Measurements from ENCODE around the gene GSN.
"Not testable (repeated sequence)": the region's sequence is repeated elsewhere in the genome, so short reads cannot be mapped to it uniquely, and the experiment has no call there.

GSN gene

DNA sequence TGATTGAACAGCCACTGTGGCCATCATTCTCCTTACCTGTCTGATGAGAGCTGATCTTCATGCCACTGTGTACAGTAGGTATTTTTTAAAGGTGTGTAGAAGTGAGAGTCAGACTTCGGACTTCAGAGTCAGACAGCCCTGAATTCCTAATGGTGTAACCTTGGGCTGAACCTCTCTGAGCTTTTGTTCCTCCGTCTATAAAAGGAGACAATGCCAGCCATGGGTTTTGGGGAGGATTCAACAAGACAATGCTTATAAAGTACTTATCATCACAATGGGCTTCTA lies 18.7 kb downstream of the GSN start:
- TF ChIP-seq POLR2A (IDR thresholded peaks at IDR 0.05; ENCODE audit: extremely low read depth, insufficient read length), result no peak
- TF ChIP-seq, protein P1, sequence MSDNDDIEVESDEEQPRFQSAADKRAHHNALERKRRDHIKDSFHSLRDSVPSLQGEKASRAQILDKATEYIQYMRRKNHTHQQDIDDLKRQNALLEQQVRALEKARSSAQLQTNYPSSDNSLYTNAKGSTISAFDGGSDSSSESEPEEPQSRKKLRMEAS (IDR thresholded peaks at IDR 0.05; ENCODE audit: low read depth, low read length), result no peak
- TF ChIP-seq, protein P2, sequence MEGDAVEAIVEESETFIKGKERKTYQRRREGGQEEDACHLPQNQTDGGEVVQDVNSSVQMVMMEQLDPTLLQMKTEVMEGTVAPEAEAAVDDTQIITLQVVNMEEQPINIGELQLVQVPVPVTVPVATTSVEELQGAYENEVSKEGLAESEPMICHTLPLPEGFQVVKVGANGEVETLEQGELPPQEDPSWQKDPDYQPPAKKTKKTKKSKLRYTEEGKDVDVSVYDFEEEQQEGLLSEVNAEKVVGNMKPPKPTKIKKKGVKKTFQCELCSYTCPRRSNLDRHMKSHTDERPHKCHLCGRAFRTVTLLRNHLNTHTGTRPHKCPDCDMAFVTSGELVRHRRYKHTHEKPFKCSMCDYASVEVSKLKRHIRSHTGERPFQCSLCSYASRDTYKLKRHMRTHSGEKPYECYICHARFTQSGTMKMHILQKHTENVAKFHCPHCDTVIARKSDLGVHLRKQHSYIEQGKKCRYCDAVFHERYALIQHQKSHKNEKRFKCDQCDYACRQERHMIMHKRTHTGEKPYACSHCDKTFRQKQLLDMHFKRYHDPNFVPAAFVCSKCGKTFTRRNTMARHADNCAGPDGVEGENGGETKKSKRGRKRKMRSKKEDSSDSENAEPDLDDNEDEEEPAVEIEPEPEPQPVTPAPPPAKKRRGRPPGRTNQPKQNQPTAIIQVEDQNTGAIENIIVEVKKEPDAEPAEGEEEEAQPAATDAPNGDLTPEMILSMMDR (IDR thresholded peaks at IDR 0.05; ENCODE audit: low read depth, low read length), result no peak
- TF ChIP-seq MYC (IDR thresholded peaks at IDR 0.05; ENCODE audit: low read depth, low read length), result no peak
- DNase-seq (ENCODE audit: low read depth), result no peak
- H3K4me3 ChIP-seq (ENCODE audit: low read depth, low read length), result no peak overlapping the region

DNA sequence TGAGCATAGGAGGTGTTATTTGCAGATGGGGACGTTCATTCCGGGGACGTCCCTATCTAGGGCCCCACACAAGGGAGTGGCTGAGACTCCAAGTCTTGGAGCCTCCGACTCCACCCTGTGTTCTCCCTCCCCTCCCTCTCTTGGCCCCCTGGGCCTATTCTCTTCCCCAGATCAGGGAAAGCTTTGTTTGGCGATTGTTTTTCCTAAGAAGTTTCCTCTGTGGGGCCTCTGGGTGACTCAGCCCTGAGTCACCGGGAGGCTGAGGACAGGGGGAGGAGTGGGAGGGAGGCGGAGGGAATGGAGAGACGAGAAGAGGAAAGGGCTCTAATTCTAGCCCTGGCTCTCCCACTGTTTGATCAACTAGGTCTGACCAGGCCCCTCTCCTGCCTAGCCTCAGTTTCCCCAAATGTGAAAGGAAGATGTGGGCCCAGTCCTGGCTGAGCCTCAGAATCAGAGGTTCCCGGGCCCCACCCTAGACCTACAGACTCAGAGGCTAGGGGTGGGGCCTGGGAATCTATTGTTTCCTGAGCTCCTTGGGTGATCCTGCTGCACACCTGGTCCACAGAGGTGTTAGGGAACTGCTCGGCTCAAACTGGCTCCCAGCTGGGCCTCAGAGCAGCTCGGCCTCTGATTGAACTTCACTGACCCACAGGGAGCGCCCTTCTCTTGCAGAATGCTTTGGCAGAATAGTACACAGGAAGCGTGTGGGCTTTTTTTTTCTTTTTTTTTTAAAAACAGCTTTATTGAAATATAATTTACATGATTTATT lies 19.2 kb downstream of the GSN start:
- TF ChIP-seq, protein P2 (IDR thresholded peaks at IDR 0.05; ENCODE audit: low read depth, low read length), result no peak
- no peak for TF ChIP-seq MYC (IDR thresholded peaks at IDR 0.05; ENCODE audit: low read depth, low read length)
- TF ChIP-seq, protein P1 (IDR thresholded peaks at IDR 0.05; ENCODE audit: low read depth, low read length), result no peak
- TF ChIP-seq POLR2A (IDR thresholded peaks at IDR 0.05; ENCODE audit: extremely low read depth, insufficient read length), result no peak
- H3K4me3 ChIP-seq (ENCODE audit: low read depth, low read length), result no peak overlapping the region
- DNase-seq (ENCODE audit: low read depth), result peak; percentile 91

DNA sequence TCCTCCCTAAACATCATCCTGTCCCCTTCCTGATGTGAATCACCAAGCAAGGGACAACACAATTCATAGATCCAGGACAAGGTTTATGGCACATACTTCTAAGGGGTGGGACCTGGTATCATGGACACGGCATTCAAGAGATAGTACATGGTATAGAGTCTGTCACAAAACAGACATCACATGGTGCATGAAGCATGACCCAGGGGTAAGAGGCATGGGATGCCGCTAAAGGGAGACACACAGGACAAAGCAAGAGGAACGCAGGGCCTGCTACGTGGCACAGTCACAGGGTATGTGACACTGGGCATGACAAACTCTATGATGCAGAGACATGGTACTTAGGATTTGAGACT lies 20.7 kb downstream of the GSN start:
- H3K4me3 ChIP-seq (ENCODE audit: low read depth, low read length), result no peak overlapping the region
- TF ChIP-seq, protein P2 (IDR thresholded peaks at IDR 0.05; ENCODE audit: low read depth, low read length), result no peak
- TF ChIP-seq, protein P1 (IDR thresholded peaks at IDR 0.05; ENCODE audit: low read depth, low read length), result no peak
- TF ChIP-seq MYC (IDR thresholded peaks at IDR 0.05; ENCODE audit: low read depth, low read length) (no peak), POLR2A (IDR thresholded peaks at IDR 0.05; ENCODE audit: extremely low read depth, insufficient read length) (no peak)
- DNase-seq (ENCODE audit: low read depth), result no peak

DNA sequence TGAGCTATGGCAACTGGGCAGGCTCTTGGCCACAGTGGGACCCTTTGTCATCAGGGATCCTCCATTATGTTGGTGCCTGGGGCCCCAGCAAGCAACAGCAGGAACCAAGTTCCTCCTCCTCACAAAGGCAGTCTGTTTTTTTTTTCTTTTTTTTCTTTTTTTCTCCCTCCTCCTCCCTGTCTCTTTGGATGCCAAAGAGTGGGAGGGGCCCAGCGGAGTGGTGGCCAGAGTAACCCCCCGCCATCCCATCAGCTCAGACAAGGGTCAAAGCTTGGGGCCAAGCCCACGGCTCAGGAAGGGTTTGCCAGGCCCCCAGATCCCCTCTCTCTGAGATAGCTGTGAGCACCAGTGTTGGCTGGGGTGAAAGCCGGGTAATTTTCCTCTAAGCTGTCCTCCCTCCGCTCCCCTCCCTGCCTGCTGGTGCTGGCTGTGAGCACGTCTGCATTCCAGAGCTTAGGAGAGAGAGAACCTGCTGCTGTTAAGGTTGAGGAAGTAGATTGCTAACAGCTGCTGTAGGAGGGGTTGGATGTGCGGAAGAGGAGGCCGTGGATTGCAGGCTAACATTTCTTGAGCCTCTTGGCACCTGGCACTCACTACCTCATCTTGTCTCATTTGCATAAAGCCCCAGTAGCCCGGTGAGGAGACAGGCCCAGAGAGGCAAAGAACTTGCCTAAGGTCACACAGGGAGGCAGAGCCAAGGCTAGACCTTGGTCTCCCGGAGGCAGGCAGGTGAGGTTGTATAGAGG lies 21.2 kb downstream of the GSN start:
- TF ChIP-seq, protein P2 (IDR thresholded peaks at IDR 0.05; ENCODE audit: low read depth, low read length), result no peak
- TF ChIP-seq POLR2A (IDR thresholded peaks at IDR 0.05; ENCODE audit: extremely low read depth, insufficient read length), result no peak
- no peak overlapping the region for H3K4me3 ChIP-seq (ENCODE audit: low read depth, low read length)
- peak; percentile 38 for DNase-seq (ENCODE audit: low read depth)

DNA sequence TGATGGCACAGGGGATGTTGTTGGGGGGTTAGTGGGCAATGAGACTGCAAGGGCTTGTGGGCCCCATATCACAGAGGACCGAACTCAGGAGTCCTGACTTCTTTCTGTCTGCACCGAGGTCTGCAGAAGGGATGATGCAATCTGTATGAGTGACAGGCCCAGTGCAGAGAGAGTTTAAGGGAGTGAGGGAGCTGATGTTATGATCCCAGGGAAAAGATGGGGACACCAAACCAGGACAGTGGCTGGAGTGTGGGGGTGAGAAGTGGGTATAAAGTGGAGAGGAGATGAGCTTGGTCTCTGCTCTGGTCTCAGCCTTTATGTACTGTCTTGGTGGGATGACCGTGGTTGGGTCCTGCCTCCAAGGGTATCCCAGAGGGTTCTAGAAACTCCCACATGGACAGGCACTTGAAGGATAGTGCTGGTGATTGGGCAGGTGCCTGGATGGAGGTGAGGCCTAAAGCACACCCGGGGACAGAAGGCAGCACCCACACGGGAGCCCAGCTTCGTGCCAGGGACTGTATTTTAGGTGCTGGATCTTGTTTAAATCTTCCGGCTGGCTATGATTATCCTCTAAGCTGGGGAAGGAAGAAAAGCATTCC lies 21.9 kb downstream of the GSN start:
- peak; percentile 36 for DNase-seq (ENCODE audit: low read depth)
- TF ChIP-seq, protein P1 (IDR thresholded peaks at IDR 0.05; ENCODE audit: low read depth, low read length), result no peak
- TF ChIP-seq POLR2A (IDR thresholded peaks at IDR 0.05; ENCODE audit: extremely low read depth, insufficient read length), result no peak
- TF ChIP-seq, protein P2 (IDR thresholded peaks at IDR 0.05; ENCODE audit: low read depth, low read length), result no peak
- H3K4me3 ChIP-seq (ENCODE audit: low read depth, low read length), result no peak overlapping the region

DNA sequence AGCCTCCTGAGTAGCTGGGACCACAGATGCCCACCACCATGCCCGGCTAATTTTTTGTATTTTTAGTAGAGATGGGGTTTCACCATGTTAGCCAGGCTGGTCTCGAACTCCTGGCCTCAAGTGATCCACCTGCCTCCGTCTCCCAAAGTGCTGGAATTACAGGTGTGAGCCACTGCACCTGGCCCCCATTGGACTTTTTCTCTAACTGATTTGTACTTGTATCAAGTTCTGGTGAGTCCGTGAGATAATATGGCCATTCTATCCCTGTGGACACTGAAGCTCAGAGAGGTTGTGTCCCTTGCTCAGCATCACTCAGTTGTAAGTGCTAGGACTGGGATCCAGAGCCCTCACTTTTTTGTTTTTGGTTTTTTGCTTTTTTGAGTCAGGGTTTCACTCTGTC lies 23.6 kb downstream of the GSN start:
- not testable (repeated sequence) for DNase-seq (ENCODE audit: low read depth); H3K4me3 ChIP-seq (ENCODE audit: low read depth, low read length)
